Calu3 (cell line): ENCODE results near the gene CCNB1. TPM values are rescaled to one million over a fixed set of nuclear protein-coding genes. Genes with fewer than 3 reads are reported as not detected.
A peak's percentile ranks its signal among the peaks of the same experiment; 100 is the strongest.

Experiments used
- BruUV-seq: library from RNA; stranded (reverse); fragments of 400-500 nt; replicated peaks from 2 replicates; lab custom pipeline; 2021; lab: Mats Ljungman, UMichigan
- CTCF ChIA-PET: fragments of 300-600 bp; sonication (Branson Sonifier 250); formaldehyde crosslinking; loops from one replicate; lab custom pipeline; 2022; ENCODE audit warnings: antibody characterized with exemption; lab: Charles Lee
- DNase-seq: peaks from one replicate; pipeline ENCODE4 v3.0.0; 2022
- H3K27ac Mint-ChIP-seq: one replicate; pipeline ENCODE4 v1.8.0; 2022; ENCODE audit warnings: mixed read lengths; ENCODE audit not compliant: unreplicated experiment
- H3K27me3 Mint-ChIP-seq: one replicate; pipeline ENCODE4 v1.8.0; 2022; ENCODE audit warnings: mixed read lengths; ENCODE audit not compliant: unreplicated experiment
- H3K36me3 Mint-ChIP-seq: one replicate; pipeline ENCODE4 v1.8.0; 2022; ENCODE audit warnings: mild to moderate bottlenecking, moderate library complexity, mixed read lengths; ENCODE audit not compliant: insufficient read depth, unreplicated experiment
- H3K4me1 Mint-ChIP-seq: one replicate; pipeline ENCODE4 v1.8.0; 2022; ENCODE audit warnings: mild to moderate bottlenecking, low read depth, mixed read lengths; ENCODE audit not compliant: unreplicated experiment
- H3K4me3 Mint-ChIP-seq: one replicate; pipeline ENCODE4 v1.8.0; 2022; ENCODE audit warnings: mild to moderate bottlenecking, low read depth, moderate library complexity, mixed read lengths; ENCODE audit not compliant: unreplicated experiment
- H3K9me3 Mint-ChIP-seq: one replicate; pipeline ENCODE4 v1.8.0; 2022; ENCODE audit warnings: low read depth, mixed read lengths; ENCODE audit not compliant: unreplicated experiment
- CTCF ChIP-seq: fragments of 200-600 bp; IDR thresholded peaks from one replicate; pipeline ENCODE4 v1.8.0; 2022; ENCODE audit warnings: antibody characterized with exemption; ENCODE audit not compliant: unreplicated experiment
- intact Hi-C: fragments of 100-400 bp; cut with micrococcal nuclease; formaldehyde crosslinking; loops from one replicate; pipeline ENCODE4 v1.10.0; 2022; ENCODE audit not compliant: unreplicated experiment
- total RNA-seq: library from RNA; stranded (reverse); gene quantifications from 2 replicates; pipeline ENCODE4 v1.2.3, GENCODE V29; 2022

Gene CCNB1
- total RNA-seq, 1 experiment from 2014 or later = 192 TPM

GRCh38 chr5:69206528-69207190, 39.7 kb downstream of the CCNB1 start:
- Mint-ChIP-seq H3K27me3 (no peaks in the 10 kb centered on the region), H3K4me1 (peaks cover 7% of the 10 kb centered on the region), H3K9me3 (no peaks in the 10 kb centered on the region), H3K4me3 (no peak overlapping the region), H3K27ac (peak overlapping the region; percentile 69), H3K36me3 (peaks cover 20% of the 10 kb centered on the region)
- no peak for TF ChIP-seq CTCF
- BruUV-seq = no TSS peak
- CTCF ChIA-PET = no interaction called here
- DNase-seq = peak; percentile 34
- intact Hi-C loops = no loop called here

GRCh38 chr5:69209602-69210001, 42.7 kb downstream of the CCNB1 start:
- CTCF ChIA-PET = no interaction called here
- H3K9me3 Mint-ChIP-seq = no peaks in the 10 kb centered on the region
- no TSS peak for BruUV-seq
- H3K27ac Mint-ChIP-seq = no peak overlapping the region
- intact Hi-C loops = no loop called here
- H3K27me3 Mint-ChIP-seq = no peaks in the 10 kb centered on the region
- H3K4me1 Mint-ChIP-seq = peaks cover 7% of the 10 kb centered on the region
- no peak for DNase-seq
- H3K36me3 Mint-ChIP-seq = peaks cover 19% of the 10 kb centered on the region
- TF ChIP-seq CTCF = no peak
- no peak overlapping the region for H3K4me3 Mint-ChIP-seq

GRCh38 chr5:69211200-69211599, 44.2 kb downstream of the CCNB1 start:
- H3K4me1 Mint-ChIP-seq = peaks cover 7% of the 10 kb centered on the region
- DNase-seq = no peak
- H3K9me3 Mint-ChIP-seq = no peaks in the 10 kb centered on the region
- BruUV-seq = no TSS peak
- H3K27me3 Mint-ChIP-seq = no peaks in the 10 kb centered on the region
- no peak for TF ChIP-seq CTCF
- no peak overlapping the region for H3K27ac Mint-ChIP-seq
- intact Hi-C loops = no loop called here
- no peak overlapping the region for H3K4me3 Mint-ChIP-seq
- CTCF ChIA-PET = no interaction called here
- H3K36me3 Mint-ChIP-seq = peaks cover 12% of the 10 kb centered on the region

- Mint-ChIP-seq H3K27me3 (no peaks in the 10 kb centered on the region), H3K9me3 (no peaks in the 10 kb centered on the region), H3K4me3 (no peak overlapping the region), H3K27ac (no peak overlapping the region), H3K36me3 (peaks cover 8% of the 10 kb centered on the region), H3K4me1 (peaks cover under 1% of the 10 kb centered on the region)
- no TSS peak for BruUV-seq
- no peak for DNase-seq
- CTCF ChIA-PET = no interaction called here
- intact Hi-C loops = no loop called here
- no peak for TF ChIP-seq CTCF
These were observed 45.1 kb downstream of the CCNB1 start for GRCh38 chr5:69212022-69212421.
